ENCODE results near the gene ANTKMT. TPM values are rescaled to one million over a fixed set of nuclear protein-coding genes. Genes with fewer than 3 reads are reported as not detected.

The ANTKMT gene
- total and polyA plus RNA-seq, 9 donors, result 13.2 to 43.9 (median 21.9) TPM; not detected in 1

DNA sequence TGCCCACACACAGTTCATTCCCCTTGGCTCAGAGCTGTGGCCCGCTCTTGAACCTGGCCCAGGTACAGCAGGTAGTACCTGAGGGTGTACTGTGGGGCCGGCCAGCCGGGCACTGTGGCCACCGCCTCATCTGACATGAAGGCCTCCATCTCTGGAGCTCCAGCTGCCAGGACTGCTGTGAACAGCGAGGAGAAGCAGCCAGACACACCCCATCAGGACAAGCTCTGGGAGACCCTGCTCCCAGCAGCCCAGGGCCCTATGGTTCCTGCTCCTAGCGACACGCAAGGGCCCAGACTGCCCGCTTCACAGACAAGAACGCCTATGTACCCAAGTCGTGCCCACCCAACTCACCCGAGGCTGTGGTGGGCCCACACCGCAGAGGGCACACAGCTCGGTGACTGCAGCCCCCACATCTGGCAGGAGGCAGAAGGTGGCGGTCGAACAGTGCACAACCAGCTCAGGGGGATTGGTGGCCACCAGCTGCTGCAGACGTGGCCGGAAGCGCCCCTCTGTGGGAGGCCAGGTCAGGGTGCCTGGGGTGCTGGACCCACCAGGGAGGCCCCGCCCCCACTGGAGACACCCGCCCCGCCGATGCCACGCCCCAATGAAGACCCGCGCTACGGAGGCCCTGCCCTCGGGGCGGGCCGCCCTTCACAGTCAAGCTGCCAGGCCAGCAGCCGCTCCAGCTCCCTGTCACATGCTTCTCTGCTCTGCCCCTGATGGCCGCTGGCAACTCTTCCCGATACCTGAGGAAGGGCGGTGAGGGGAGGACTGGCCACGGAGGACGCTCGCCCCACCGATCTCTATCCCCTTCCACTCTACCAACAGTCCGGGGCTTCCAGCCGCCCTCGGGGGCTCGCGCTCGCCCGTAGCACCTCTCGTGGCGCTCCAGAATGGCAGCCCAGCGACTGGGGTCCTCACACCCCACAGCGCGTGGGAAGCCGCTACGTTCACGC, 41.8 kb upstream of the ANTKMT start:
- peaks cover 25% of the 10 kb centered on the region for H3K4me1 ChIP-seq (ENCODE audit: insufficient read depth)
- peak overlapping the region; percentile 67 to 78 for H3K27ac ChIP-seq
- TF ChIP-seq, protein P1, sequence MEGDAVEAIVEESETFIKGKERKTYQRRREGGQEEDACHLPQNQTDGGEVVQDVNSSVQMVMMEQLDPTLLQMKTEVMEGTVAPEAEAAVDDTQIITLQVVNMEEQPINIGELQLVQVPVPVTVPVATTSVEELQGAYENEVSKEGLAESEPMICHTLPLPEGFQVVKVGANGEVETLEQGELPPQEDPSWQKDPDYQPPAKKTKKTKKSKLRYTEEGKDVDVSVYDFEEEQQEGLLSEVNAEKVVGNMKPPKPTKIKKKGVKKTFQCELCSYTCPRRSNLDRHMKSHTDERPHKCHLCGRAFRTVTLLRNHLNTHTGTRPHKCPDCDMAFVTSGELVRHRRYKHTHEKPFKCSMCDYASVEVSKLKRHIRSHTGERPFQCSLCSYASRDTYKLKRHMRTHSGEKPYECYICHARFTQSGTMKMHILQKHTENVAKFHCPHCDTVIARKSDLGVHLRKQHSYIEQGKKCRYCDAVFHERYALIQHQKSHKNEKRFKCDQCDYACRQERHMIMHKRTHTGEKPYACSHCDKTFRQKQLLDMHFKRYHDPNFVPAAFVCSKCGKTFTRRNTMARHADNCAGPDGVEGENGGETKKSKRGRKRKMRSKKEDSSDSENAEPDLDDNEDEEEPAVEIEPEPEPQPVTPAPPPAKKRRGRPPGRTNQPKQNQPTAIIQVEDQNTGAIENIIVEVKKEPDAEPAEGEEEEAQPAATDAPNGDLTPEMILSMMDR (IDR thresholded peaks at IDR 0.05), result no peak
- no peak for TF ChIP-seq POLR2A (IDR thresholded peaks at IDR 0.05)
- no peak for TF ChIP-seq EP300 (IDR thresholded peaks at IDR 0.05)

DNA sequence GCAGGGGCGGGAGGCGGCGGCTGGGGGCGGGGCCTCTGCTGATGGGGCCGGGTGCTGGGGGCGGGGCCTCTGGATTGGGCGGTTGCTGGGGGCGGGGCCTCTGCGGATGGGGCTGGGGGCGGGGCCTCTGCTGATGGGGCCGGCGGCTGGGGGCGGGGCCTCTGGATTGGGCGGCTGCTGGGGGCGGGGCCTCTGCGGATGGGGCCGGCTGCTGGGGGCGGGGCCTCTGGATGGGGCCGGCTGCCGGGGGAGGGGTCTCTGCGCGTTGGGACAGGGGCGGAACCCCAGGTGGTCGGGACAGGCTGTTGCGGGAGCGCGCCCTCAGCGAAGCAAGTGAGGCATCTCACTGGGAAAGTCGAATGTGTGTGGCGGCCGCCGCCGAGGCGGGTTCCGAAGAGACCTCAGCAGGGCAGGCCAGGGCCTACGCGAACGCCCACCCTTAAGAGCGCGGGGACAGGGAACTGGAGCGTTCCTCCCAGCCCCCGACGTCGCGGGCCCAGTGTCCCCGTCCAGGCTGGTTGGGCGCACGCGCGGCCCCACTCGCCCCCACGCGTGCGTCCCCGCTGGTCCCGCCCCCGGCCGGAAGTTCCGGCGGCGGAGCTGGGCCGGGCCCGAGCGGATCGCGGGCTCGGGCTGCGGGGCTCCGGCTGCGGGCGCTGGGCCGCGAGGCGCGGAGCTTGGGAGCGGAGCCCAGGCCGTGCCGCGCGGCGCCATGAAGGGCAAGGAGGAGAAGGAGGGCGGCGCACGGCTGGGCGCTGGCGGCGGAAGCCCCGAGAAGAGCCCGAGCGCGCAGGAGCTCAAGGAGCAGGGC, 40.9 kb upstream of the ANTKMT start, which contains the start of gene STUB1:
Gene STUB1 (plus strand): TSS at position 597 of the 811 bp plus-strand sequence. CDS start 116 bp downstream, at position 713.
- DNase-seq, result peak; percentile 89 to 94 (median 93)
- peaks cover 29% of the 10 kb centered on the region for H3K4me1 ChIP-seq (ENCODE audit: insufficient read depth)
- no peaks in the 10 kb centered on the region for H3K36me3 ChIP-seq
- H3K4me3 ChIP-seq, result peak within 1 kb of the TSS; percentile 57
- 0 to 1% (median 1%) methylated on average over 17 to 91 of the region's 91 CpGs for WGBS, 3 donors
- peak within 1 kb of the TSS; percentile 92 to 97 for H3K27ac ChIP-seq
- no peaks in the 10 kb centered on the region for H3K27me3 ChIP-seq
- intact Hi-C loops (cut with DNase I), result no loop called here
- TF ChIP-seq, protein P1 (IDR thresholded peaks at IDR 0.05), result no peak
- no peak for TF ChIP-seq EP300 (IDR thresholded peaks at IDR 0.05)
- peak; percentile 61 for TF ChIP-seq POLR2A (IDR thresholded peaks at IDR 0.05)
- no peaks in the 10 kb centered on the region for H3K9me3 ChIP-seq

More for the DNA sequence above, 41.8 kb upstream of the ANTKMT start:
- 19 to 32% (median 30%) methylated on average over 29 to 52 of the region's 52 CpGs for WGBS, 3 donors
- intact Hi-C loops (cut with DNase I), result no loop called here
- no peaks in the 10 kb centered on the region for H3K27me3 ChIP-seq
- no peaks in the 10 kb centered on the region for H3K36me3 ChIP-seq
- peak; percentile 71 to 83 (median 82) for DNase-seq
- peak overlapping the region; percentile 51 for H3K4me3 ChIP-seq
- no peaks in the 10 kb centered on the region for H3K9me3 ChIP-seq

DNA sequence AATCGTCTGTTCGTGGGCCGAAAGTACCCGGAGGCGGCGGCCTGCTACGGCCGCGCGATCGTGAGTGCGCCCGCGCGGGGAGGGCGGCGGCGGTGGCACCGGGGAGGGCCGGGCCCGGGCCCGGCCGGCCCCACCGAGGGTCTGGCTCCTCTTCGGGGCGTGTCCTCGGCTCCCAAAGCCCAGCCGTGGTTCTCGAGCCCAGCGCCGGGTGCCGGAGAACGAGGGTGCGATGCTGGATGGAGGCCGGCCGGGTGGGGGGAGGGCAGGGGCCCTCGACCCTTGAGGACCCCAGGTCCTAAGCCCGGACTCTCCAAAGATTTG, 40.4 kb upstream of the ANTKMT start:
- no peaks in the 10 kb centered on the region for H3K9me3 ChIP-seq
- DNase-seq, result peak in 1 of 5 donors; percentile 22
- TF ChIP-seq, protein P1 (IDR thresholded peaks at IDR 0.05), result no peak
- TF ChIP-seq EP300 (IDR thresholded peaks at IDR 0.05) (no peak), POLR2A (IDR thresholded peaks at IDR 0.05) (no peak)
- intact Hi-C loops (cut with DNase I), result no loop called here
- peaks cover 27% of the 10 kb centered on the region for H3K4me1 ChIP-seq (ENCODE audit: insufficient read depth)
- H3K4me3 ChIP-seq, result peak overlapping the region; percentile 57
- H3K27ac ChIP-seq, result peak overlapping the region; percentile 92 to 97
- no peaks in the 10 kb centered on the region for H3K27me3 ChIP-seq
- WGBS, 3 donors, result 0 to 3% (median 0%) methylated on average over 16 to 38 of the region's 38 CpGs
- no peaks in the 10 kb centered on the region for H3K36me3 ChIP-seq

DNA sequence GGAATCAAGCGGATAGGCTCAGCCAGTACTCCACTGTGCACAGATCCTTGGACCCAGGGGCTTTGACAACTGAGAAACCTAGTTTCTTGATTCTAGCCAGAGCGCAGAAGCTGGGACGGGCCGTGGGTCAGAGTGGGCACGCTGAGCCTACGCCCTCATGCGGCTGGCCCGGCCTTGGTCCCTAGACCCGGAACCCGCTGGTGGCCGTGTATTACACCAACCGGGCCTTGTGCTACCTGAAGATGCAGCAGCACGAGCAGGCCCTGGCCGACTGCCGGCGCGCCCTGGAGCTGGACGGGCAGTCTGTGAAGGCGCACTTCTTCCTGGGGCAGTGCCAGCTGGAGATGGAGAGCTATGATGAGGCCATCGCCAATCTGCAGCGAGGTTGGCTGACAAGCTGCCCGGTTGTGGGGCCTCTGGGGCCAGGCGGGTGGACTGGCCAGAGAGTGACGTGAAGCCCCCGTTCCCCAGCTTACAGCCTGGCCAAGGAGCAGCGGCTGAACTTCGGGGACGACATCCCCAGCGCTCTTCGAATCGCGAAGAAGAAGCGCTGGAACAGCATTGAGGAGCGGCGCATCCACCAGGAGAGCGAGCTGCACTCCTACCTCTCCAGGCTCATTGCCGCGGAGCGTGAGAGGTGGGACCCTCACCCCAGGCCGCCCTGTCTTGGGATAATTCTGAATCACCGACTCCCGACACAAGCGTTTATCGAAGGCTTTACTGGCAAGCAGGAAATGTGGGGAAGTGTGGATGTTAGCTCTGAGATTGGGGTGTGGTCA, 39.8 kb upstream of the ANTKMT start:
- peaks cover 27% of the 10 kb centered on the region for H3K4me1 ChIP-seq (ENCODE audit: insufficient read depth)
- WGBS, 3 donors, result 40 to 47% (median 41%) methylated on average over 42 to 44 of the region's 44 CpGs
- no peaks in the 10 kb centered on the region for H3K27me3 ChIP-seq
- H3K4me3 ChIP-seq, result peak overlapping the region; percentile 57
- H3K27ac ChIP-seq, result peak overlapping the region in 1 of 2 donors; percentile 97
- no peaks in the 10 kb centered on the region for H3K9me3 ChIP-seq
- peak; percentile 58 to 76 (median 70) for DNase-seq
- no peaks in the 10 kb centered on the region for H3K36me3 ChIP-seq
- no peak for TF ChIP-seq POLR2A (IDR thresholded peaks at IDR 0.05)
- TF ChIP-seq EP300 (IDR thresholded peaks at IDR 0.05), result no peak
- TF ChIP-seq, protein P1 (IDR thresholded peaks at IDR 0.05), result no peak
- intact Hi-C loops (cut with DNase I), result no loop called here
